Erythroblast (primary cell): ENCODE data around the gene HSFX3.
"Not testable (repeated sequence)": the region's sequence is repeated elsewhere in the genome, so short reads cannot be mapped to it uniquely, and the experiment has no call there.

Experiments used
- GATA1 ChIP-seq: IDR thresholded peaks from 2 replicates; pipeline ENCODE4 v1.6.1; 2011; ENCODE audit warnings: low read depth, mild to moderate bottlenecking, control low read depth, low read length, moderate library complexity
- POLR2A ChIP-seq: IDR thresholded peaks from 2 replicates; pipeline ENCODE4 v1.6.1; 2011; ENCODE audit warnings: mild to moderate bottlenecking, low read length

GRCh38 chrX:149547782-149548181 is 1.9 kb downstream of the HSFX3 start:
- TF ChIP-seq POLR2A, GATA1: not testable (repeated sequence)
